Measurements from ENCODE around the gene C9orf78. TPM values are rescaled to one million over a fixed set of nuclear protein-coding genes. Genes with fewer than 3 reads are reported as not detected.

Gene C9orf78
- total and polyA plus RNA-seq, 2 experiments from 2014 or later: 34.4 to 84.6 TPM

DNA sequence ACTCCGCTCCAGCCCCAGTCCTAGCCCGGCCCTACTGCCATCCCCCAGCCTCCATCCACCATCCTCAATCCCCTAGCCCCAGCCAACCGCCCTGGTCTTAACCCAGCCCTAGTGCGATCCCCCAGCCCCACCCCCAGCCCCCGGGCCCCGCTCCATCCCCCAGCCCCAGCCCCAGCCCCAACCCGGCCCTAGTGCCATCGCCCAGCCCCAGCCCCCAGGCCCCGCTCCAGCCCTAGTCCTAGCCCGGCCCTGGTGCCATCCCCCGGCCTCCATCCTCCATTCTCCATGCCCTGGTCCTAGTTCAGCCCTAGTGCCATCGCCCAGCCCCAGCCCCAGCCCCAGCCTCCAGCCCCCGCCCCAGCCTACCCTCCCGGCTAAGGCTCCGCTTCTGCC, 11.5 kb downstream of the C9orf78 start:
- Histone ChIP-seq H3K4me1 (ENCODE audit: insufficient read depth) (no peaks in the 10 kb centered on the region), H3K9me2 (ENCODE audit: insufficient read depth) (no peaks in the 10 kb centered on the region), H4K20me1 (replicated peaks; ENCODE audit: insufficient read depth) (no peaks in the 10 kb centered on the region), H3K36me3 (ENCODE audit: insufficient read depth) (peaks cover 28% of the 10 kb centered on the region), H3K4me3 (peak overlapping the region; percentile 79), H2AFZ (no peak overlapping the region), H3K27me3 (ENCODE audit: insufficient read depth) (no peaks in the 10 kb centered on the region), H3K79me2 (replicated peaks; ENCODE audit: insufficient read depth) (peaks cover 22% of the 10 kb centered on the region), H3K4me2 (peak overlapping the region; percentile 71; the same call in 1 of the 2 replicates), H3F3A (replicated peaks; ENCODE audit: low read depth) (0 out of 2 replicates have a peak, but pooled peaks cover 2% of the 10 kb centered on the region), H3K27ac (ENCODE audit: low read depth) (no peak overlapping the region)
- peaks cover 17% of the 10 kb centered on the region for H3K27me3 Mint-ChIP-seq (ENCODE audit: insufficient read depth, low read depth, poor library complexity)
- peaks cover 2% of the 10 kb centered on the region; the same call in 1 of the 3 replicates for H3K9me3 Mint-ChIP-seq
- peaks cover 7% of the 10 kb centered on the region for H3K4me1 Mint-ChIP-seq
- no peak overlapping the region for H3K27ac Mint-ChIP-seq
- peaks cover 48% of the 10 kb centered on the region for H3K36me3 Mint-ChIP-seq (ENCODE audit: low read depth)
- DNase-seq (ENCODE audit: low spot score): peak; percentile 34
- ATAC-seq: peak; percentile 61
- no peak for TF ChIP-seq ZNF331 (CRISPR knock-in tag; IDR thresholded peaks at IDR 0.05; ENCODE audit: low read depth)
- TF ChIP-seq POLR2AphosphoS5 (IDR thresholded peaks at IDR 0.05; ENCODE audit: low read depth): no peak
- TF ChIP-seq ZNF114 (CRISPR knock-in tag; IDR thresholded peaks at IDR 0.05): no peak
- TF ChIP-seq CTCF (conservative IDR thresholded peaks at IDR 0.05; ENCODE audit: low read depth in 2 of 2): no peak
- no peak for TF ChIP-seq ETS1 (IDR thresholded peaks at IDR 0.05)
- TF ChIP-seq EZH2phosphoT487 (IDR thresholded peaks at IDR 0.05; ENCODE audit: unreplicated experiment): no peak
- TF ChIP-seq ZNF462 (CRISPR knock-in tag; IDR thresholded peaks at IDR 0.05): no peak
- no peak for TF ChIP-seq JUNB (IDR thresholded peaks at IDR 0.05; ENCODE audit: unreplicated experiment)
- peak overlapping the region; percentile 82 for H3K4me3 Mint-ChIP-seq
